Measurements from ENCODE around the gene CC2D1A.
A peak's percentile ranks its signal among the peaks of the same experiment; 100 is the strongest.

Gene CC2D1A

GRCh38 chr19:13937479-13938300 is 31.7 kb downstream of the CC2D1A start:
- no peak for DNase-seq (ENCODE audit: low read depth in 2 of 2)

GRCh38 chr19:13938301-13939064 is 32.5 kb downstream of the CC2D1A start, which contains the start of gene PODNL1:
Gene PODNL1, minus strand, starts transcription at chr19:13938417. Its CDS starts 236 bp downstream, at chr19:13938181.
- no peak for DNase-seq (ENCODE audit: low read depth in 2 of 2)

GRCh38 chr19:13942023-13942684 is 36.2 kb downstream of the CC2D1A start:
- no peak for DNase-seq (ENCODE audit: low read depth in 2 of 2)

- DNase-seq (ENCODE audit: low read depth in 2 of 2) = no peak
Observed at GRCh38 chr19:13946414-13946813, 40.4 kb downstream of the CC2D1A start.

GRCh38 chr19:13951043-13951442 is 45.0 kb downstream of the CC2D1A start:
- DNase-seq (ENCODE audit: low read depth in 2 of 2) = no peak

- DNase-seq (ENCODE audit: low read depth in 2 of 2) = no peak
Observed at GRCh38 chr19:13951799-13952153, 45.8 kb downstream of the CC2D1A start.

- DNase-seq (ENCODE audit: low read depth in 2 of 2) = peak; percentile 98 to 99
Observed at GRCh38 chr19:13952154-13952930, 46.3 kb downstream of the CC2D1A start, which contains the start of gene DCAF15. Gene DCAF15, plus strand, starts transcription at chr19:13952509. Its CDS starts 4 bp downstream, at chr19:13952513.

GRCh38 chr19:13952931-13953531 is 47.0 kb downstream of the CC2D1A start:
- no peak for DNase-seq (ENCODE audit: low read depth in 2 of 2)

GRCh38 chr19:13954185-13954584 is 48.2 kb downstream of the CC2D1A start:
- DNase-seq (ENCODE audit: low read depth in 2 of 2) = no peak

- DNase-seq (ENCODE audit: low read depth in 2 of 2) = no peak
Observed at GRCh38 chr19:13955662-13956364, 49.8 kb downstream of the CC2D1A start.

- DNase-seq (ENCODE audit: low read depth in 2 of 2) = no peak
Observed at GRCh38 chr19:13956365-13956744, 50.4 kb downstream of the CC2D1A start.

- DNase-seq (ENCODE audit: low read depth in 2 of 2) = no peak
Observed at GRCh38 chr19:13957051-13957450, 51.0 kb downstream of the CC2D1A start.

- DNase-seq (ENCODE audit: low read depth in 2 of 2) = no peak
Observed at GRCh38 chr19:13958043-13958442, 52.0 kb downstream of the CC2D1A start.

- DNase-seq (ENCODE audit: low read depth in 2 of 2) = no peak
Observed at GRCh38 chr19:13959141-13959961, 53.4 kb downstream of the CC2D1A start.

GRCh38 chr19:13959962-13960862 is 54.2 kb downstream of the CC2D1A start:
- DNase-seq (ENCODE audit: low read depth in 2 of 2) = no peak

- DNase-seq (ENCODE audit: low read depth in 2 of 2) = no peak
Observed at GRCh38 chr19:13960863-13961784, 55.1 kb downstream of the CC2D1A start.
